Ovary (tissue), 3 donors: Measurements from ENCODE around the gene EVA1A.

Experiments
- EP300 ChIP-seq: sonication (generic); formaldehyde crosslinking; IDR thresholded peaks from one replicate; pipeline ENCODE4 v1.6.1; 2017; ENCODE audit warnings: antibody characterized with exemption
- POLR2A ChIP-seq: fragments of 450-650 bp; IDR thresholded peaks from one replicate; pipeline ENCODE4 v1.6.1; 2017; ENCODE audit warnings: antibody characterized with exemption, mild to moderate bottlenecking, moderate library complexity
- TF ChIP-seq, protein P1 (sequence below), 3 donors: fragments of 450-650 bp in 2 of 3; fragments of 200-600 bp in 1 of 3; IDR thresholded peaks; one replicate each; pipeline versions ENCODE4 v1.5.1 to v1.8.0; 2016 to 2022; ENCODE audit warnings: antibody characterized with exemption in 3 of 3, mild to moderate bottlenecking in 1 of 3
- donor health status: DM: no; HTN: no; CAD: no.

DNA sequence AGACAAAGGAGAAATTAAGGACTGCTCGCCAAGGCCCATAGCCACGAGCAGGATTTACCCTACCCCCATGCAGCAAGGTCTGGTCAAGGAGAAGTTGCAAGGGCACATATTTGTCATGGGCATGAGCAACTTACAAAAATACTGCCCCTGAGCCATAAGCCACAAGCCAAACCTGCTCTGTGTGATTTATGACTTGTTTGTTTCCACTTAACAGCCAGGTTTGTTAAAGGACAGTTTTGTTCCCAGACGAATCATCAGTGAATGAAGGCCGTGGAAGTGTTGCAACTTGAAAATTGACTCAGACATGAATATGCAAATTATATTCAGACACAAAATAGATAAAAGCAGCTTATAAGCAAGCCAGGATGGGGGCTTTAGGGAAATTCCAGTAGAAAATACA is 31.3 kb upstream of the EVA1A start:
- TF ChIP-seq, protein P1, sequence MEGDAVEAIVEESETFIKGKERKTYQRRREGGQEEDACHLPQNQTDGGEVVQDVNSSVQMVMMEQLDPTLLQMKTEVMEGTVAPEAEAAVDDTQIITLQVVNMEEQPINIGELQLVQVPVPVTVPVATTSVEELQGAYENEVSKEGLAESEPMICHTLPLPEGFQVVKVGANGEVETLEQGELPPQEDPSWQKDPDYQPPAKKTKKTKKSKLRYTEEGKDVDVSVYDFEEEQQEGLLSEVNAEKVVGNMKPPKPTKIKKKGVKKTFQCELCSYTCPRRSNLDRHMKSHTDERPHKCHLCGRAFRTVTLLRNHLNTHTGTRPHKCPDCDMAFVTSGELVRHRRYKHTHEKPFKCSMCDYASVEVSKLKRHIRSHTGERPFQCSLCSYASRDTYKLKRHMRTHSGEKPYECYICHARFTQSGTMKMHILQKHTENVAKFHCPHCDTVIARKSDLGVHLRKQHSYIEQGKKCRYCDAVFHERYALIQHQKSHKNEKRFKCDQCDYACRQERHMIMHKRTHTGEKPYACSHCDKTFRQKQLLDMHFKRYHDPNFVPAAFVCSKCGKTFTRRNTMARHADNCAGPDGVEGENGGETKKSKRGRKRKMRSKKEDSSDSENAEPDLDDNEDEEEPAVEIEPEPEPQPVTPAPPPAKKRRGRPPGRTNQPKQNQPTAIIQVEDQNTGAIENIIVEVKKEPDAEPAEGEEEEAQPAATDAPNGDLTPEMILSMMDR (IDR thresholded peaks at IDR 0.05): no peak
- TF ChIP-seq EP300 (no peak), POLR2A (no peak)
